ENCODE data around the gene ELK1. TPM values are rescaled to one million over a fixed set of nuclear protein-coding genes. Genes with fewer than 3 reads are reported as not detected.

ELK1 gene
- total RNA-seq, 1 donor from 2014 or later = 26.5 TPM

DNA sequence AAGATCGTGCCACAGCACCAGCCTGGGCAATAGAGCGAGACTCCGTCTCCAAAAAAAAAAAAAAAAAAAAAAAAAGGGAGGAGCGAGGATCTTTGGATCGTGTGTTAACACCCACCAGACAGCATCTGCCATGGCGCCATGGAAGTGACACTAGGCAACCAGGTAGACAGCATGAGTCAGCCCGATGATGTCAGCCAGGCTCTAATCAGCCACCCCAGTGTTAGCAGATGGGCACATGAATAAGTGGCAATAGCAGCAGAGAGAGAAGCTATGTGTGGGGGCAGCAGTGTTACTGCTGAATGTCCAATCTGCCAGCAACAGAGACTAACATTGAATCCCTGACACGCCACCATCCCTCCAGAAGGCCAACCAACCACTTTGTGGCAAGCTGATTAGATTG is 37.3 kb downstream of the ELK1 start:
- intact Hi-C loops (cut with micrococcal nuclease) = no loop called here
- POLR2A ChIA-PET = interaction anchor here (0.7 kb wide), 1 partner anchor 893 kb away, joined by 5 read pairs; no protein-coding TSS in a partner anchor
- H3K9me3 Mint-ChIP-seq = no peaks in the 10 kb centered on the region
- ATAC-seq (ENCODE audit: low read depth) (no peak), DNase-seq (no peak)
- TF ChIP-seq CTCF (IDR thresholded peaks at IDR 0.05) = no peak
- H3K4me1 Mint-ChIP-seq = no peaks in the 10 kb centered on the region
- CTCF ChIA-PET = no interaction called here
- no peak overlapping the region for H3K27ac Mint-ChIP-seq
- no peaks in the 10 kb centered on the region for H3K36me3 Mint-ChIP-seq (ENCODE audit: low read depth)
- H3K27me3 Mint-ChIP-seq = peaks cover 13% of the 10 kb centered on the region
- H3K4me3 Mint-ChIP-seq = no peak overlapping the region

DNA sequence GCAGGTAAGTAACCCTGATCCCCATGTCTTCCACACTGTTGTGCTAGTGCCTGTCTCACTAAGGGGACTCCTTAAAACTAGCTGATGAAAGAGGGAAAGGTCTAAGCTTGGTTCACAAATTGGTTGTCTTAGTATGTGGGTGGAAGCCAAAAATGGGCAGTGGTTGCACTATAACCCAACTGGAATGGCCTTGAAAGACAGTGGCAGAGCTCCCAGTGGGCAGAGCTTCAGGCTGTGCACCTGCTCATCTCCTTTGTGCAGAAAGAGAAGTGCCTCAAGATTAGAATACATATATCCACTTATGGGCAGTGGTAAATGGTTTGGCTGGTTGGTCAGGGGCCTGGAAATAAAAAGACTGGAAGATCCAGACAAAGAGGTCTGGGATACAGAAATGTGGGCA is 37.9 kb downstream of the ELK1 start:
- Mint-ChIP-seq H3K36me3 (ENCODE audit: low read depth) (no peaks in the 10 kb centered on the region), H3K4me3 (no peak overlapping the region), H3K27me3 (peaks cover 10% of the 10 kb centered on the region), H3K27ac (no peak overlapping the region), H3K9me3 (no peaks in the 10 kb centered on the region), H3K4me1 (no peaks in the 10 kb centered on the region)
- POLR2A ChIA-PET = no interaction called here
- TF ChIP-seq CTCF (IDR thresholded peaks at IDR 0.05) = no peak
- ATAC-seq (ENCODE audit: low read depth) (no peak), DNase-seq (no peak)
- CTCF ChIA-PET = no interaction called here
- intact Hi-C loops (cut with micrococcal nuclease) = no loop called here

GRCh38 chrX:47611926-47612325 is 38.4 kb downstream of the ELK1 start:
- Mint-ChIP-seq H3K9me3 (no peaks in the 10 kb centered on the region), H3K27me3 (peaks cover 8% of the 10 kb centered on the region), H3K27ac (no peak overlapping the region), H3K36me3 (ENCODE audit: low read depth) (no peaks in the 10 kb centered on the region), H3K4me3 (no peak overlapping the region), H3K4me1 (no peaks in the 10 kb centered on the region)
- DNase-seq = no peak
- ChIA-PET POLR2A (no interaction called here), CTCF (no interaction called here)
- TF ChIP-seq CTCF (IDR thresholded peaks at IDR 0.05) = no peak
- ATAC-seq (ENCODE audit: low read depth) = no peak
- intact Hi-C loops (cut with micrococcal nuclease) = no loop called here

- DNase-seq (no peak), ATAC-seq (ENCODE audit: low read depth) (no peak)
- Mint-ChIP-seq H3K27ac (no peak overlapping the region), H3K4me1 (no peaks in the 10 kb centered on the region), H3K27me3 (peaks cover 5% of the 10 kb centered on the region), H3K36me3 (ENCODE audit: low read depth) (no peaks in the 10 kb centered on the region), H3K4me3 (no peak overlapping the region), H3K9me3 (no peaks in the 10 kb centered on the region)
- ChIA-PET POLR2A (no interaction called here), CTCF (no interaction called here)
- TF ChIP-seq CTCF (IDR thresholded peaks at IDR 0.05) = no peak
- intact Hi-C loops (cut with micrococcal nuclease) = no loop called here
Observed at GRCh38 chrX:47611489-47611888, 38.9 kb downstream of the ELK1 start.

DNA sequence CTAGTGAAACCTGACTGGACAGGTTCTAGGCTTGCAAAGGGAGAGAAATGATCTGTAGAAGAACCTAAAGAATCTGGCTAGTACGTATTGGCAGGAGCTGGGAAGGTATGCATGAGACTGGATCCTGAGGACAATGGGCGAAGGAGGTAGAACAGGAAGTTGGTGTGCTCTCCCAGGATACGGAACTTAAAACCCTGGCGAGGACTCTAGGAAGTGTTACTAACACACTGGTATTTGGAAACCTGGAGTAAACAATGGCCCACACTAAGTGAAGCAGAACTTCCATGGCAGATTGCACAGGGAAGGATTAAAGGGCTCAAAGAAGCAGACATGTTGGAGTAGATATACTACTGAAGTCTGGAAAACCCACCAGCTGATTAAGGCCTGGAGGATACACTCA is 39.9 kb downstream of the ELK1 start:
- TF ChIP-seq CTCF (IDR thresholded peaks at IDR 0.05) = no peak
- Mint-ChIP-seq H3K9me3 (no peaks in the 10 kb centered on the region), H3K27me3 (no peaks in the 10 kb centered on the region), H3K27ac (no peak overlapping the region), H3K4me3 (no peak overlapping the region), H3K4me1 (no peaks in the 10 kb centered on the region), H3K36me3 (ENCODE audit: low read depth) (no peaks in the 10 kb centered on the region)
- ChIA-PET POLR2A (no interaction called here), CTCF (no interaction called here)
- no peak for DNase-seq
- intact Hi-C loops (cut with micrococcal nuclease) = no loop called here
- no peak for ATAC-seq (ENCODE audit: low read depth)
